Activated T-helper 1 cell treated with Interleukin-2 at 50 U/mL for 16 hours (primary cell): Measurements from ENCODE around the gene CERS4.
"Not testable (repeated sequence)": the region's sequence is repeated elsewhere in the genome, so short reads cannot be mapped to it uniquely, and the experiment has no call there.

Experiments used
- DNase-seq: peaks from one replicate; pipeline ENCODE4 v3.0.0-alpha.2; 2020; ENCODE audit warnings: low read depth

CERS4 gene

GRCh38 chr19:8243146-8243545 is 34.0 kb downstream of the CERS4 start:
- no peak for DNase-seq

DNA sequence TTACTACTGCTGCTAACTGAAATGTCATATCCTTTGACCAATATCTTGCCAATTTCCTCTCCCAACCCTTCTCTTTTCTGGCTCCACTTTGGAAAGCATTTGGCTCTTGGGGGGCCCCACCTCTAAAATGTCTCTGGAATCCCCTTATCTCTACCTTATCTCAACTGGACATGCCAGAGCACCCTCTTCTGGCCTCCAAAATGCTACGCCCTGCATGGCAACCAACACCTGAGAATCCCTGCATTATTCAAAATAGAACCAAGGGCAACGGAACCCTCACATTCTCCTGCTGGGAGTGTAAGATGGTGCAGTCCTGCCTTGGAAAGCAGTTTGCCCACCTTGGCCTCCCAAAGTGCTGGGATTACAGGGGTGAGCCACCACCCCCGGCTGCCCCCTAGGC is 35.3 kb downstream of the CERS4 start:
- no peak for DNase-seq

- no peak for DNase-seq
Measured at GRCh38 chr19:8245869-8246835, 37.0 kb downstream of the CERS4 start.

DNA sequence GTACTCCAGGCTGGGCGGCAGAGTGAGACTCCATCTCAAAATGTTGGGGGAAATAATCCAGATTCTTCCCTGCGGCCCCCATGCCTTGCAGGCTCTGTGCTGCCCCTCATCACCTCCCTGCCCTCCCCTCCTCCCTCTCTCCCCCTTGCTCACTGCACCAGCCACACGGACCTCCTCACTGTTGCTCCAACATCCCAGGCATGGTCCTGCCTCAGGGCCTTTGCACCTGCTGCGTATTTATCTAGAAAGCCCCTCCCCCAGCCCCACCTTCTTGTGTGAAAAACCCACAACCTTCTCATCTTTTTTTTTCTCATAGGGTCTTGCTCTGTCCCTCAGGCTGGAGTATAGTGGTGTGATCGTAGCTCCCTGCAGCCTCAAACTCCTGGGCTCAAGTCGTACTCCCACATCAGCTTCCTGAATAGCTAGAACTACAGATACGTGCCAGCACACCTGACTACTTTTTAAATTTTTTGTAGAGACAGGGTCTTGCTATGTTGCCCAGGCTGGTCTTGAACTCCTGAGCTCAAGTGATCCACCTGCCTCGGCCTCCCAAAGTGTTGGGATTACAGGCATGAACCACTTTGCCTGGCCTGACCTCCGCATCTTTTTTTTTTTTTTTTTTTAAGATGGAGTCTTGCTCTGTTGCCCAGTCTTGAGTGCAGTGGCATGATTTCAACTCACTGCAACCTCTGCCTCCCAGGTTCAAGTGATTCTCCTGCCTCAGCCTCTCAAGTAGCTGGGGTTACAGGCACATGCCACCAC is 38.1 kb downstream of the CERS4 start:
- DNase-seq, result not testable (repeated sequence)

GRCh38 chr19:8248348-8249328 is 39.5 kb downstream of the CERS4 start:
- DNase-seq, result no peak

- DNase-seq, result no peak
Measured at GRCh38 chr19:8250596-8250995, 41.4 kb downstream of the CERS4 start.

- DNase-seq, result no peak
Measured at GRCh38 chr19:8251025-8251472, 41.9 kb downstream of the CERS4 start.

- peak; percentile 65 for DNase-seq
Measured at GRCh38 chr19:8252922-8253589, 43.9 kb downstream of the CERS4 start.

GRCh38 chr19:8253678-8254077 is 44.5 kb downstream of the CERS4 start:
- no peak for DNase-seq

- DNase-seq, result no peak
Measured at GRCh38 chr19:8254286-8255001, 45.3 kb downstream of the CERS4 start.

DNA sequence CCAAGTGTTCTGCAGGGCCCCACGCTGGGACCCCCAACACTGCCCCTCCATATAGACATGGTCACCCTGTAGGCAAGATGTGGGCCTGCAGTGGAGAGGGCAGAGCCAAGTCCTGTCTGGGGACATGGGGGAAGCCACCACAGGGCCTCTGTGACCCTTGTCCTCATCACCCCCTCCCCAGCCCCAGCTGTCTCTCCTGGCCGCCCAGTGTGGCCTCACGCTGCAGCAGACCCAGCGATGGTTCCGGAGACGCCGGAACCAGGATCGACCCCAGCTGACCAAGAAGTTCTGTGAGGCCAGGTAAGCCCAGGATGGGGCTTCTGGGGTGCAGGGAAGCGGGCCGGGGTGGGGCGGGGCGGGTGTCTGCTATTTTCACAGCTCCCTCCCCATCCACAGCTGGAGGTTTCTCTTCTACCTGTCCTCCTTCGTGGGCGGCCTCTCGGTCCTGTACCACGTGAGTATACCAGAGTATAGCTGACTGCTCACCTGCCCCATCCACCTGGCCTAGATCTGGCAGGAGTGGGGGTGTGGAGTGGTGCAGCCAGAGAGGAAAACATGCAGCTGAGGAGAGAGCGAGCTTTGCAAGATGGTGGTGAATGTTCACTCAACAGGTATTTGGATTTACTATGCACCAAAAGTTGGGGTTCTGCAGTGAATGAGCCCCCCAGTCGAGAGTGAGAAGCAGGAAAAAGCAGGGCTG is 46.4 kb downstream of the CERS4 start:
- no peak for DNase-seq

DNA sequence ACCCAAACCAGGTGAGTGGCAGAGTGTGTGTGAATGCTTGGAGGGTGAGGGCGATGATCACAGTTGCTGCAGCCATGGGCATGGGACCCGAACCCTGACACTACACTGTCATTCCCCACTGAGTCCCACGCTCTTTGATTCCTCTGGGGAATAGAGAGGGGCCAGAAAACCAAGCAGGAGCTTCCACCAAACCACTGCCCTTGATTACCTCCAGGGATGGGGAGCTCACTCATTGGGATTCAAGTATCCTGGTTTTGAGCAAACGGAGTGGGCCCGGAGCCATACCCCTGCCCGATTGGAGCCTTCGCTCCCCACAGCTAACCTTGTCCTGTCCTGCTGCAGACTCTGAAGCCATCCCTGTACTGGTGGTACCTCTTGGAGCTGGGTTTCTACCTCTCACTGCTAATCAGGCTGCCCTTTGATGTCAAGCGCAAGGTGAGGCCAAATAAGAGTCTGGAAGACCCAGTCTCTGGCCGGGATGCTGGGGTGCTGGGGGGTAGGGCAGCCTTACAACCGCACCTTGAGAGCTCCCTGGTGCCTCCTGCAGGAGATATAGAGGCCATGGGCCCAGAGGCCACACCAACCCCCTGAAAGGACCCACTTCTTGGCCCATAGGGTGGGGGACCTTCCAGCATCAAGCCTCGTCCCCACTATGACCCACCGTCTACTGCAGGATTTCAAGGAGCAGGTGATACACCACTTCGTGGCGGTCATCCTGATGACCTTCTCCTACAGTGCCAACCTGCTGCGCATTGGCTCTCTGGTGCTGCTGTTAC is 47.3 kb downstream of the CERS4 start:
- DNase-seq, result no peak

- no peak for DNase-seq
Measured at GRCh38 chr19:8257052-8257443, 47.9 kb downstream of the CERS4 start.

- DNase-seq, result no peak
Measured at GRCh38 chr19:8259142-8259921, 50.2 kb downstream of the CERS4 start.

DNA sequence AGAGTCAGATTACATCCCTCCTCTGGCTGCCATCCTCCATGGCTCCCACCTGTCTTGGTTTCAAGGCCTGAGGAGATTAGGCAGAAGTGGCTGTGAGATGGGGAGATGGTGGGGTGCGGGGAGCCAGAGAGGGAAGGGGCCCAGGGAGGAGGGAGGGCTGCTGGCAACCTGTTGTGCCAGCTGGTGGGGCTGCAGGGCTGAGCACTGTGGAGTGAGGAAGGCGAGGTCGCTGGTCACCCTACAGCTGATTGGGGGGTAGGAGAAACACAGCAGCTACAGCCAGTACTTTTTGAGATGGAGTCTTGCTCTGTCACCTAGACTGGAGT is 50.7 kb downstream of the CERS4 start:
- no peak for DNase-seq

DNA sequence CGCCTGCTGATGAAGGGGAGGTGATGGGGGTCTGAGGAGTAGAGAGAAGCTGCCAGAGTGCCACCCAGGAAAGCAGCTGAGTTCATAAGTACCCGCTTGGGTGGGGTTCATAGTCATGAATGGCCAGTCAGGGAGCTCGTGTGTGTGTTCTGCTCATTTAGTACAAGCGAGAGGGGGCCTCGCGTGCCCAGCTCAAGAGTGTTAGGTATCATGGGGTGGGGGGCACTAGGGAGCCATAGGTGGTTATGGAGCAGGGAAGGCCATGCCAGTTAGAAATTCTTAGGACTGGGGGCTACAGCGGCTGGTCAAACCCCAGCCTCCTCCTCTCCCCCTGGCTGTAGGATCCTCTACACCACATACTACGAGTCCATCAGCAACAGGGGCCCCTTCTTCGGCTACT is 52.2 kb downstream of the CERS4 start:
- DNase-seq, result no peak

DNA sequence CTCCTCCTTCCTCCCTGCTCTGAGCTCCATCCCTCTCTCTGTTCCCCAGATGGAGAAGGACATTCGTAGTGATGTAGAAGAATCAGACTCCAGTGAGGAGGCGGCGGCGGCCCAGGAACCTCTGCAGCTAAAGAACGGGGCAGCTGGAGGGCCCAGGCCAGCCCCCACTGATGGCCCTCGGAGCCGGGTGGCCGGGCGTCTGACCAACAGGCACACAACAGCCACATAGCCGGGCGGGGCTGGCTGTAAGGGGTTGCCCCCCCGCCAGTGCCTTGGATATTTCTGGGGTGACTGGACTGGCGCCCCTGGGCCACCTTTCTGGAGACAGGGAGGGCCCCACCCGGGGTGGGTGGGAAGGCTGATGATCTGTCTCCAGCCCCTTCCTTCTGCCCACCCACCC is 52.7 kb downstream of the CERS4 start:
- DNase-seq, result no peak

GRCh38 chr19:8262431-8262830 is 53.3 kb downstream of the CERS4 start:
- DNase-seq, result no peak

- not testable (repeated sequence) for DNase-seq
Measured at GRCh38 chr19:8264248-8264647, 55.1 kb downstream of the CERS4 start.
